GM21381 (cell line): ENCODE data around the gene MDM2.
"Not testable (repeated sequence)": the region's sequence is repeated elsewhere in the genome, so short reads cannot be mapped to it uniquely, and the experiment has no call there.

Experiments
- ATAC-seq: cut with Tn5 transposase; IDR thresholded peaks from one replicate; pipeline ENCODE4 v1.9.1; 2021; ENCODE audit warnings: mild to moderate bottlenecking, moderate library complexity; ENCODE audit not compliant: unreplicated experiment

MDM2 gene

DNA sequence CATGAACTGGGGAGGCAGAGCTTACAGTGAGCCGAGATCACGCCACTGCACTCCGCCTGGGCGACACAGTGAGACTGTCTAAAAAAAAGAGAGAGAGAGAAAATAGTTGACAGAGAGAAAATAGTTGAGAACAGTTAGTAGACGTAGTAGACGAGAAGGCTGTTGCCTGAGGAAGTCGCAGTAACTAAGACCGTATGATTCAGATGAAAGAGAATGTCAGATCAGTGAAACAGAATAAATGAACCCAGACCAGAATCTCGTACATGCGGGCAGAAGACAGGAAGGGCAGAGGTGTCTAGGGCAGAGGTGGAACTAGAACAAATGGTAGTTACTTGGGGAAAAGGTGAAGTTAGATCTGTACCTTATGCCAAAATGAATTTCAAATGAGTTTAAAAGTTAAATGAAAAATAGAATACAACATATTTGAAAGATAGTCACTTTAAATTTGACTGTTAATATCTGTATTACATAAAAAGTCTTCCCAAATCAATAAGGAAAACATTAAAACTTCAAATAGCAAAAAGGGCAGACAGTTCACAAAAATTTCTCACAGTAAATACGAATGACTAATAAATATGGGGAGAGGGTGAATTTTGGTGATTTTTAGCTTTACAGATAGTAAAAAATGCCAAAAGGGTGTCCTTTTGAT lies 17.7 kb downstream of the MDM2 start:
- ATAC-seq = no peak

DNA sequence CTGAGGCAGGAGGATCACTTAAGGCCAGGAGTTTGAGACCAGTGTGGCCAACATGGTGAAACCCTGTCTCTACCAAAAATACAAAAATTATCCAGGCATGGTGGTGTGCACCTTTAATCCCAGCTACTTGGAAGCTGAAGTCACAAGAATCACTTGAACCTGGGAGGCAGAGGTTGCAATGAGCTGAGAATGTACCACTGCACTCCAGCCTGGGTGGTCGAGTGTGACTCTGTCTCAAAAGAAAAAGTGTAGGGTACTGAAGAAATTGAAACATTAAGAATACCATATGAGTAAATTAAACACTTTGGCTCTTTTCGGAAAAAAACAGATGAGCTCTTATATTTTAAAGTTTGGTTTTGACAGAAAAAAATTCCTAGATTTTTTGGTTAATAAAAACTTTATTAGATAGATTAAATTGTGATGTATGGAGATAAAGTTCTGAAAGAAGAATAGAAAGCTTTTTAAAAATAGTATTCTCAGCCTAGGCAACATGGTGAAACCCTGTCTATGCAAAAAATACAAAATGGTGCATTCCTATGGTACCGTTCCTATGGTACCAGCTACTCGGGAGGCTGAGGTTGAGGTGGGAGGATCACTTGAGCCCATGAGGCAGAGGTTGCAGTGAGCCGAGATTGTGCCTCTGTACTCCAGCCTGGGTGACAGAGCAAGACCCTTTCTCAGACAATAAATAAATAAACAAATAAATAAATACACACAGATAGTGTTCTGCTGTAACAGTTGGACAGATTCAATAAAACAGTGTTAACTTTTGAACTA lies 20.1 kb downstream of the MDM2 start:
- ATAC-seq = no peak

DNA sequence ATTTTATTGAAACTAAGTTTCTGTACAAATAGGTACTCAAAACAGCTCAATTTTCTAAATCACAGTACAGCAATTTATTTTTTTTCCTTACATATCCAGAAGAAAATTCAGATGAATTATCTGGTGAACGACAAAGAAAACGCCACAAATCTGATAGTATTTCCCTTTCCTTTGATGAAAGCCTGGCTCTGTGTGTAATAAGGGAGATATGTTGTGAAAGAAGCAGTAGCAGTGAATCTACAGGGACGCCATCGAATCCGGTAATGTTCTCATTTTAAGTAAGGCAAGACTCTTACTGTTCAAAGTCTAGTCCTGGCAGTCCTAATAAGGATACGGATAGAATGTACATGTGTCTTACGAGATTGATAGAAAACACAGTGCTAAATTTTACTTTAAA lies 20.7 kb downstream of the MDM2 start:
- no peak for ATAC-seq

DNA sequence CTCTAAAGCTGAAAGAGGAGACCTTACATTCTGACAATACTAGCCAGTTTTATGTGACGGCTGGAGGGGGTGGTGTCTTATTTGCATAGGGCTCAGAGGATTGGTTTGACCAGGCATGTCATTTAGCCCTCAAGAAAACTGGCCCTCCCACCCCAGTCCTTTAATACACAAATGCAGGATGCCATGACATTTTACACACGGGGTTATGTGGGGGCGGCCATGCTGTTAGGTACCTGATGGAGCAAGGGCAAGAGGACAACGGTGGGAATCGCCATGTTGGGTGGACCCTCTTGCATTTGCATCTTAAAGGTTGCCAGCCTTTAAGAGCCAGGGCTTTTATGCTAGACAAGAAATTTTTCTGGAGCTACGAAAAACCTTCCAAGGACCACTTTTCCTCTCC lies 23.3 kb downstream of the MDM2 start:
- ATAC-seq = no peak

DNA sequence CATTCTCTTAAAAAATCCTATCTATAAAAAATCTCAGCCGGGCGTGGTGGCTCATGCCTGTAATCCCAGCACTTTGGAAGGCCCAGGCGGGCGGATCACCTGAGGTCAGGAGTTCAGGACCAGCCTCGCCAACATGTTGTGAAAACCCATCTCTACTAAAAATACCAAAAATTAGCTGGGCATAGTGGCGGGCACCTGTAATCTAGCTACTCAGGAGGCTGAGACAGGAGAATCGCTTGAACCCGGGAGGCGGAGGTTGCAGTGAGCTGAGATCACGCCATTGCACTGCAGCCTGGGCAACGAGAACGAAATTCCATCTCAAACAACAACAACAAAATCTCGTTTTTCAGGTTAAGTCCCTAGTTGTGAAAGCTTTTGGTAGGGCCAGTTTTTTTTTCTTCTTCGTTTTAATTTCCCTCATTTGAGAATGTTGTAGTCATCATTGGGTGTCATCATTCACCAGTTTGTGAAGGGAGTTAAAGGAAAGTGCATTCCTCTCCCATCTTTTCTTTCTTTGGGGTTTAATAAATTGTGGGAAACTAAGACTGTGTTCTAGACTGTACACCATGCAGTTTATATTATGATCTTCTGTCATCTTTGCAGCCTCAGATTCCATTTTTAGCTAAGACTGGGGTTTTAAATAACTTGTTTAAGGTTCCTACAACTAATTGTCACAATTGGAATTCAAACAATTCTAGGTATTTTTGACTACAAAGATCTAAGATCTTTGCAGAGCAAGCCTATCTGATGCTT lies 23.9 kb downstream of the MDM2 start:
- ATAC-seq = no peak

DNA sequence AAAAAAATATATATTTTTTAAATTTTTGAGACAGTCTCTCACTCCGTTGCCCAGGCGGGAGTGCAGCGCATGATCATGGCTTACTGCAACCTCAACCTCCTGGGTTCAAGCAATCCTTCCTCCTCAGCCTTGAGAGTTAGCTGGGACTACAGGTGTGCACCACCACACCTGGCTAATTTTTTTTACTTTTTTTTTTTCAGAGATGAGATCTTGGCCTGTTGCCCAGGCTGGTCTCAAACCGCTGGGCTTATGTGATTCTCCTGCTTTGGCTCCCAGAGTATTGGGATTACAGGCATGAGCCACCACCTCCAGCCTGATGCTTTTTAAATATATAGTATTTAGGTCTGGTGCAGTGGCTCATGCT lies 24.5 kb downstream of the MDM2 start:
- no peak for ATAC-seq

DNA sequence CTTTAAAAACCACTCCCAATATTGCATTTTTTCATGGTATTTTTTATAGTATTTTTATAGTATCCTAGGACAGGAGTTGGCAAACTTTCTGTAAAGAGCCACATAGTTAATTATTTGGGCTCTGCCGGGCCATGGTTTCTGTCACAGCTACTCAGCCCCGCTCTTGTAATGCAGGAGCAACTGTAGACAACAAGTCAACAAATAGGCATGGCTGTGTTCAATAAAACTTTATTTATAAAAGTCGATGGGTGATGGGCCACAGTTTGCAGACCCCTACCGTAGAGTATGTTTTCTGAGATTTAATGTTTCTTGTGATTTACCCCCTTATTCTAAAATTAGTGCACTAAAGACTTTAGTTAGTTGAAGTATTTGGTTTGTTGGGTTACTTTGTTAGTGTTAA lies 25.5 kb downstream of the MDM2 start:
- no peak for ATAC-seq

DNA sequence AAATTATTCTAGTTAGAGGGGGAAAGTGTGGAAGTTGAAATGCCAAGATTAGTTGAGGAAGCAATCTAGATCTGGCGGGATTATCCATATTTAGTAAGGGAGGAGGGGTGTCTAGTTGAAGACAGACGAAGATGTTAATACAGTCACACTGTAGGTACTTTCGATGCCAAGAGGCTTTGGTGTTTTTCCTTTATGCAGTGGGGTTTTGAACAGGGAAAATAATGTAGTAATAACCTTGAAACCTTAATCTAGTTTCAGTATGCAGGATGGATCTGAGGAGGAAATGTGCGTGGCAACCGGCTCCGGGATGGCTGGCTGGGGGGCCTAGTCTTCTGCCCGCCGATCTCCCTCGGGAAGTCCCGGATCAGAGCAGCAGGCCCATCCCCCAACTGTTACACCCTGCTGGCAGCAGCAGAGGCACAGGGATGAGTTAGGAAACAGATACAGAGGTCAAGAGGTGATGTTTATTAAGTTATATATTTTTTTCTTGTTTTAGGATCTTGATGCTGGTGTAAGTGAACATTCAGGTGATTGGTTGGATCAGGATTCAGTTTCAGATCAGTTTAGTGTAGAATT lies 27.4 kb downstream of the MDM2 start:
- ATAC-seq = no peak

DNA sequence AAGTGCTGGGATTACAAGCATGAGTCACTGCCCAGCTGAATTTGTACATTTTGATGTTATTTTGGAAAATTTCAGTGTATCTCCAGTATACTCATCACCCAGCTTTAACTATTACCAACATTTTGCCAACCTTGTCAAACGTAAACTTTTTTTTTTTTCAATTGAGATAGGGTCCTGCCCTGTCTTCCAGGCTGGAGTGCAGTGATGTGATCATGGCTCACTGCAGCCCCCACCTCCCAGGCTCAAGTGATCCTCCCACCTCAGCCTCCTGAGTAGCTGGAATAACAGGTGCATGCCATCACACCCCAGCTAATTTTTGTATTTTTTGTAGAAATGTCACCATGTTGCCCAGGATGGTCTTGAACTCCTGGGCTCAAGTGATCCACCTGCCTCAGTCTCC lies 29.2 kb downstream of the MDM2 start:
- no peak for ATAC-seq

DNA sequence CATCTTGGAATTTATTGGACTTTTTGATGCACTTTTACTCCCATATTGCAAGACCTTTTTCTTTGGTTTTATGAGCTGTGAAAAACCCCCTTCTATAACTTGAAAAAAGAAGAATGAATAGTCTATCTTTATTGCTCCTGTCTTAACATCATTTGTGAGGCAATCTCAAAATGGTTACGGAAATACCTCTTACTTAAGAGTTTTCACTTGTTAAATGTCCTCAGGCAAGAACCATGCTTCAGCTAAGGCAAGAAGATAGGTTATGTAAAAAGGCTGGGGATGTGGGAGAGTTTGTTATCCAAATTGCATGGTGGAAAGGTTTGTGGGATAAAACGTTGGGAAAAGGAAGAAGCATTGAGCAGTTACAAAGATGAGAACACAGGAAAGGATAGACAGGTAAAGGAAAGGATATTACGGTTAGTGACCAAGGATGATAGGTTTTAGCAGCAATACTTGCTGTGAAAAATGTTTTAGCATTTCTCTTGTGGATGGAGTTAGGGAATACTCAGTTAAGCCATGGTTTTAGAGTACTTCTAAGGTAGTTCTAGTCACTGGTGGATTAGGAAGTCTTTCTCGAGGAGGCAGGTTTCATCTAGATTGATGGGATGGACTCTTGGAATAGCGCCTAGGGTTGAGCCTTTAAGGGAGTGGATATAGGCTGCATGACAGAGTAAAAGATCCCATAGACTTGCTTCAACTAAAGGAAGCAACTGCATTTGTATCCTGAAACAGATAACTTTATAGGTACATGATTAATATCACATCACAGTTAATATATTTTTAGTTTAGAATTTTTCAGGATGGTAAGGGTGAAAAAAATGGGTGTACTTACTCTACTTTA lies 30.3 kb downstream of the MDM2 start:
- ATAC-seq = no peak

DNA sequence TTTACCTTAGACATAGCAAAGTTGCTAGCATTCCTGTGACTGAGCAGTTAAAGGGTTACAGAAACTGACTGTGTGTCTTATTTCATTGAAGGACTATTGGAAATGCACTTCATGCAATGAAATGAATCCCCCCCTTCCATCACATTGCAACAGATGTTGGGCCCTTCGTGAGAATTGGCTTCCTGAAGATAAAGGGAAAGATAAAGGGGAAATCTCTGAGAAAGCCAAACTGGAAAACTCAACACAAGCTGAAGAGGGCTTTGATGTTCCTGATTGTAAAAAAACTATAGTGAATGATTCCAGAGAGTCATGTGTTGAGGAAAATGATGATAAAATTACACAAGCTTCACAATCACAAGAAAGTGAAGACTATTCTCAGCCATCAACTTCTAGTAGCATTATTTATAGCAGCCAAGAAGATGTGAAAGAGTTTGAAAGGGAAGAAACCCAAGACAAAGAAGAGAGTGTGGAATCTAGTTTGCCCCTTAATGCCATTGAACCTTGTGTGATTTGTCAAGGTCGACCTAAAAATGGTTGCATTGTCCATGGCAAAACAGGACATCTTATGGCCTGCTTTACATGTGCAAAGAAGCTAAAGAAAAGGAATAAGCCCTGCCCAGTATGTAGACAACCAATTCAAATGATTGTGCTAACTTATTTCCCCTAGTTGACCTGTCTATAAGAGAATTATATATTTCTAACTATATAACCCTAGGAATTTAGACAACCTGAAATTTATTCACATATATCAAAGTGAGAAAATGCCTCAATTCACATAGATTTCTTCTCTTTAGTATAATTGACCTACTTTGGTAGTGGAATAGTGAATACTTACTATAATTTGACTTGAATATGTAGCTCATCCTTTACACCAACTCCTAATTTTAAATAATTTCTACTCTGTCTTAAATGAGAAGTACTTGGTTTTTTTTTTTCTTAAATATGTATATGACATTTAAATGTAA lies 31.5 kb downstream of the MDM2 start:
- ATAC-seq = no peak

DNA sequence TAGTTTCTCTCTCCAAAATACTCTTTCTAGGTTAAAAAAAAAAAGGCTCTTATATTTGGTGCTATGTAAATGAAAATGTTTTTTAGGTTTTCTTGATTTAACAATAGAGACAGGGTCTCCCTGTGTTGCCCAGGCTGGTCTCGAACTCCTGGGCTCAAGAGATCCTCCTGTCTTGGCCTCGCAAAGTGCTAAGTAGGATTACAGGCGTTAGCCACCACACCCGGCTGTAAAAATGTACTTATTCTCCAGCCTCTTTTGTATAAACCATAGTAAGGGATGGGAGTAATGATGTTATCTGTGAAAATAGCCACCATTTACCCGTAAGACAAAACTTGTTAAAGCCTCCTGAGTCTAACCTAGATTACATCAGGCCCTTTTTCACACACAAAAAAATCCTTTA lies 33.2 kb downstream of the MDM2 start:
- not testable (repeated sequence) for ATAC-seq

DNA sequence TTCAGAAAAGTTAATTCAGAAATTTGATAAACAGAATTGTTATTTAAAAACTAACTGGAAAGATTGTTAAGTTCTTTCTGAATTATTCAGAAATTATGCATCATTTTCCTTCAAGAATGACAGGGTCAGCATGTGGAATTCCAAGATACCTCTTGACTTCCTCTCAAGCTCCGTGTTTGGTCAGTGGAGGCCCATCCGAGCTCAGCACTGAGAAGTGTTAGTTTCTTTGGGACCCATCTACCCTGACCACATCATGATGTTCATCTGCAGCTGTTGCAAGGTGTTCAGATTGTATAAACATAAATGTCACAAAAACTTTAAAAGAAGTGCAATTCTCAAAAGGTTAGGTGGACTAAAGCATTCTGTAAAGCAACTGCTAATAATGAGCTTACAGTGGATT lies 33.7 kb downstream of the MDM2 start:
- ATAC-seq = no peak

DNA sequence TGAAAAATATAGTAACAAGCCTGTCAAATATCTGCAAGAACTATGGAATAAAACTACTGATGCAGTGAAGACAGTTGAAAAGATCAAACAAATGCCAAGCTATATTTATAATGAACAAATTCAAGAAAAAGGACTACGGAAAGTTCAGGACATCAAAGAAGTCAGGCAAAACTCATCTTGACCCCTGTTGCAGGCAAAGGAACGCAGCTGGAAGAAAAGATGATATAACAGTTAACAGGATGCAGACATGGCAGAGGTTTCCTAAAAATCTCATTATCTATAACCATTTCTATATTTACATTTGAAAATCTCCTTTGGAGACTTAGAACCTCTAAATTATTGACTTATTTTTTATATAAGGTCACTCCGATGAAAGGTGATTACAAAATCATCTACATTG lies 34.1 kb downstream of the MDM2 start:
- no peak for ATAC-seq

DNA sequence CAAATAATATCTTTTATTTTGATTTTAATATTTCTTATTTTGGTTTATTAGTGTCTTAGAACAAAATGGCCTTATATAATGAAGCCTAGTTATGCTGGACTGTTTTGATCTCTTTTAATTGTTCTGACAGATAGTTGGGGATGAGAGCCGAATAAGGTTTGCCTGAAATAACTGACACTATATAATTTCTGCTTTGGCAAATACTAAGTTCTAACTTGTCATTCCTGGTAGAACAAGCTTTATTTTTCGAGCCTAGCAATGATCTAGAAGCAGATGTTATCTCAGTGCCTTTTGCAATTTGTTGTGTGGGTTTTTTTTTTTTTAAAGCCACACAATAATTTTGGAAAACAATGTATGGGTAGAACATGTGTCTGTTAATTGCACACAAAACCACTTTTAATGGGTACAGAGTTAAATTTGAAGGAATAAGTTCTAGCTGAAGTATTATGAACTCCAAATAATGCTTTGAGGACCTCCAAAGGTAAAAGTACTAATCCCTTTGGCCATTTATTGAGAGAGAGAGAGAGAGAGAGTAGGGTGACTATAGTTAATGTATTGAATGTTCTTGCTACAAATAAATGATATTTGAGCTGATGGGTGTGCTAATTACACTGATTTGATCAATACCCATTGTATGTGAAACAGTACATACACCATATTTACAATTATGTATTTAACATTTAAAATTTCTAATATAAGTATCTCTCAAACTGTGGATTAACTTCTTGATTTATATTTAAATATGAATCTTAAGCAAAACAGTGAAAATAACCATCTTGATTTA lies 35.0 kb downstream of the MDM2 start:
- no peak for ATAC-seq

DNA sequence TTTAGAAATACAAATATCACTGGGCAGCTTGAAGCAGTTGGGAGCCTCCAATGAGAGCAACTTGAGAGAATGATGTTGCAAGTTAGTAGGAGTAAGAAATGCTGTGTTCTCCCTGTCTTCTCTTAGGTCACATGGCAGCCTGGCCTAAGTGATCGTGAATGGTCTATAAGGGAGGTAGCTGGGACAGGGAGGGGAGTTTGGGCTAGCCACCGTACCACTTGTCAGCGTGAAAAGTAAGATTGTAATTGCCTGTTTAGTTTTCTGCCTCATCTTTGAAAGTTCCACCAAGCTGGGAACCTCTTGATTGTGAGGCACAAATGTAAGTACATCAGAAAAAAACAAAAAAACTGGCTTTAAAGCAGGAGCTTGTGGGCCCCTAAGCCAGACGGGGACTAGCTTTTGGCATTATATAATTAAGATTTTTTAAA lies 36.4 kb downstream of the MDM2 start:
- ATAC-seq = no peak

DNA sequence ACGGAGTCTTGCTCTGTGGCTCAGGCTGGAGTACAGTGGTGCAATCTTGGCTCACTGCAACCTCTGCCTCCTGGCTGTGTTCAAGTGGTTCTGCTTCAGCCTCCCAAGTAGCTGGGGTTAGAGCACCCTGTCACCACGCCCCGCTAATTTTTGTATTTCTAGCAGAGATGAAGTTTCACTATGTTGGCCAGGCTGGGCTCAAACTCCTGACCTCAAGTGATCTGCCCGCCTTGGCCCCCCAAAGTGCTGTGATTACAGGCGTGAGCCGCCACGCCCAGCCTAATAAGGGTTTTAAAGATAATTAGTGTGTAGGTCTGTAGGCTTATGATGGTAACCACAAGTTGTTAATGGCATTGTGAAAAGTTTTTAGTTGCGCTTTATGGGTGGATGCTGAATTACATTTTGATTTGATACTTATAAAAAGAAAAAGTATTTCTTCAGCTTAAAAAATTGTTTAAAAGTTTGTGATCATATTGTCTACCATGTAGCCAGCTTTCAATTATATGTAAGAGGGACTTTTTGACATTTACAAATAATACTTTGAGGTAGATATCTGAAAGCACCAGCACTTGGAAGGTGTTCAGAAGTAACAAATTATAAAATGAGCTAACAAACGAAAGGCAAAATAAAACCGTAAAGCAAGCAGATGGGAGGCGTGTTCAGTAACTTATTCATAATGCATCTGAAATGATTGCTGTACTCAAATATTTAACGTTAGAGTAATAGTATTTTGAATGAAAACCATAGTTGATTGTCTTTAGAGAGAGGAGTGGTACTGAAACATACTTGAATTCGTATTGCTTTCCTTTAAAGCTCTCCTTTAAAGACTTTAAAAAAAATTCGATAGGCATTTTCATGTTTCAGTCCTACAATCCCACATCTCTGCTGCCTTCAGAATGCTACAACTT lies 37.1 kb downstream of the MDM2 start:
- ATAC-seq = no peak

DNA sequence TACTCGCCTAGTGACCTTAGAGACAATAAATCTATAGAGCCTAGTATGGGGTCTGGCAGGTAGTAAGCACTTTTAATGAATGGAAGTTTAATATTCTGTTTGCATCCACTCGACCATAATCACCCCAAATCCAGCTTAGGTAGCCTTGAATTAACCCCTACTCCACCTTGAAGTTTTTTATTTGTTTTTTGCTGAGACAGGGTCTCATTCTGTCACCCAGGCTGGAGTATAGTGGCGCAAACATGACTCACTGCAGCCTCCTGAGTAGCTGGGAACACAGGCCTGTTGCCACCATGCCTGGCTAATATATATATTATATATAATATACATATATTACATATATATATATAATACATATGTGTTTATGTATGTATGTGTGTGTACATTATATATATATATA lies 38.8 kb downstream of the MDM2 start:
- no peak for ATAC-seq
